D721Med (cell line): ENCODE measurements around the gene PRR5L.

Experiments
- DNase-seq: peaks from one replicate; pipeline ENCODE4 v3.0.0; 2011; ENCODE audit warnings: low spot score; ENCODE audit not compliant: insufficient read length
- FAIRE-seq: peaks from 2 replicates; lab custom pipeline; 2011; peaks lifted over from hg19 to GRCh38; lab: Jason Lieb, UNC
- CTCF ChIP-seq: IDR thresholded peaks from 2 replicates; pipeline ENCODE4 v1.5.1; 2012; ENCODE audit warnings: mild to moderate bottlenecking, control low read depth; ENCODE audit not compliant: insufficient read depth; ENCODE audit errors: missing control alignments

The PRR5L gene

DNA sequence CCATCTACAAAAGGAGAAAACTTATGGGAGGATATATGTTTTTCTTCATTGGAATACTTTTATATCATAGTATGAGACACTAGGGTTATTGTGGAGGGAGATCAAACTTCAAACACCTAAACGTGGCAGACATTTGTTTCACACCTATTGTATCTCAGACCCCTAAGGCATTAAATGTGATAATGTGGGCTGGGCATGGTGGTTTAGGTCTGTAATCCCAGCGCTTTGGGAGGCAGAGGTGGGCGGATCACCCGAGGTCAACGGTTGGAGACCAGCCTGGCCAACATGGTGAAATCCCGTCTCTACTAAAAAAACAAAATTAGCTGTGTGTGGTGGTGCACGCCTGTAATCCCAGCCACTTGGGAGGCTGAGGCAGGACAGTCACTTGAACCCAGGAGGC, 75.5 kb downstream of the PRR5L start:
- TF ChIP-seq CTCF: no peak
- no peak for FAIRE-seq
- DNase-seq: no peak

GRCh38 chr11:36372101-36372771, 76.1 kb downstream of the PRR5L start:
- DNase-seq (no peak), FAIRE-seq (no peak)
- no peak for TF ChIP-seq CTCF

DNA sequence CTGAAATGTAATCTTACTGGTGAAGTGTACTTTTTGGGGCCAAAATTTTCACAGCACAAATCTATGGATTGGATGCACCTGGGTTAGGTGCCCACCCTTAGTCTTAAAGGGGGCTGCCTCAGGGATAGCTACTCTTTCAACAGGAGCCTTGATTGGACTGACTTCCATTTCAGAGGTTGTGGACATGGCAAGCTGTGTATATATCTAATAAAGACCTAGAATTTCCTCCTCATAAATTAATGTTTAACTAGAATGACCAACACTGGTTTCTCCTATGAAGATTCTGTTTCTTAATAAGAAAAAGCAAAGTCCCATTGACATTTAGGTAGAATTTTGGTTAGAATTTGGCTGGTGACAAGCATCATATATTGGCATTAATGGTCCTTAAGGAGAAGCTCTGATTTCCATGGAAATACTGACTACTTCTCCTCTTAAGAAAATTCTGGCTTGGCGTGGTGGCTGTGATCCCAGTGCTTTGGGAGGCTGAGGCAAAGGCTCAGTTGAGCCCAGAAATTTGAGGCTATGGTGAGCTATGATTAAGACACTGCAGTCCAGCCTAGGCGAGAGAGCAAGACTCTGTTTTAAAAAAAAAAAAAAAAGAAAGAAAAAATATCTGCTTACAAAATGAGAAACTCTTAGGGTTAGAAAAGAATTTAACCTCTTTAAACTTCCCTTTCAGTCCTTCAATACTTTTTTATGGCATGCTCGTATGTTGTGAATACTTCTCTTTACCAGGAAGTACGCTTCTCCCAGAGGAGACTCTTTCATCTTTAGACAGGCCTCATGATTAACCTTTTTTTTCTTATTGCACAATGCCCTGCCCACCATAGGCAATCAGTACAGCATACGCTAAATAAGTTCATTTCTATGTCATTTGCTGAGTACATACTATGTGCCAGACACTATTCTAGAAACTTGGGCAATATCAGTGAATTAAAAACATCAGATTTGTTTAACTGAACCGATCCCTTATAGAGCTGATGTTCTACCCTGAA, 77.2 kb downstream of the PRR5L start:
- no peak for TF ChIP-seq CTCF
- FAIRE-seq (no peak), DNase-seq (no peak)

GRCh38 chr11:36374726-36375125, 78.6 kb downstream of the PRR5L start:
- FAIRE-seq: no peak
- no peak for DNase-seq
- TF ChIP-seq CTCF: no peak

- DNase-seq: no peak
- no peak for TF ChIP-seq CTCF
- FAIRE-seq: no peak
These were observed 79.4 kb downstream of the PRR5L start for GRCh38 chr11:36375353-36376008.

DNA sequence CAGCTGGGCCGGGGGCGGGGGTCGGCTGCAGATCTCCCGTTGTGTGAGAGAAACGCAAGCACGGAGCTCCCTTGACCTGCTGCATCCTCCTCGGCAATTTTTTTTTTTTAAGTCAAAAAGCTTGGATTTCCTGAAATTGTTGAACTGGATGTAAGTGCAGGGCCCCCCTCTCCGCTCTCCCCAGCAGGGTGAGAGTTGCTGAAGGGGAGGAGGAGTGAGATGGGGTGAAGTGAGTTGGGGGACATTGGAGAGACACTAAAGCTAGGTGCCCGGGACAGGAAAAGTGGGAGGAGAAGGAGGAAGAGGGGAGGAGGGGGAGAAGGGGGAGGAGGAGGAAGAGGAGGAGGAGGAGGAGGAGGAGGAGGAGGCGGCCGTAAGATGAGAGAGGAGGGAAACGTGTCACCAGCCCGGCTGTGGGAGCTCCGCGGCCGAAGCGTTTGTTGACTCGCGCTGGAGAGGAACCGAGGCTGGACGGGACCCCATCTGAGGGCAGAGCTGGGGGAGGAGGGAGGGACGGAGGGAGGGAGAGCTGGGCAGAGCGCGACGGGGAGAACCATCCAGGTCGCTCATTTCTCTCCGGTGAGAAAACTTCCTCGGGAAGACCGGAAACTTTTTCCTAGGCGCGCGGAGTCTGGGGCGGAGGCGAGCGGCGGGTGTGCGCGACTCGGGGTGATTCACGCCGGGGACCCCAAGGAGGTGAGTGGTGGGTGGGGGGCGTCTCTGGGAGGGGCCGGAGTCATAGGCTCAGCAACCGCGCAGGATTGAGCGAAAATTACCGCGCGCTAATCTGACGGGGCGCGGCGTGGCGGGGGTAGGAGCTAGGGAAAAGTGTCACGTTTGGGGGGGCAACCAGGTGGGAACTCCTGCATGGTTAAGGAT, 80.2 kb downstream of the PRR5L start:
- DNase-seq (no peak), FAIRE-seq (no peak)
- TF ChIP-seq CTCF: no peak
